Measurements from ENCODE around the gene RPS25.

Gene RPS25

DNA sequence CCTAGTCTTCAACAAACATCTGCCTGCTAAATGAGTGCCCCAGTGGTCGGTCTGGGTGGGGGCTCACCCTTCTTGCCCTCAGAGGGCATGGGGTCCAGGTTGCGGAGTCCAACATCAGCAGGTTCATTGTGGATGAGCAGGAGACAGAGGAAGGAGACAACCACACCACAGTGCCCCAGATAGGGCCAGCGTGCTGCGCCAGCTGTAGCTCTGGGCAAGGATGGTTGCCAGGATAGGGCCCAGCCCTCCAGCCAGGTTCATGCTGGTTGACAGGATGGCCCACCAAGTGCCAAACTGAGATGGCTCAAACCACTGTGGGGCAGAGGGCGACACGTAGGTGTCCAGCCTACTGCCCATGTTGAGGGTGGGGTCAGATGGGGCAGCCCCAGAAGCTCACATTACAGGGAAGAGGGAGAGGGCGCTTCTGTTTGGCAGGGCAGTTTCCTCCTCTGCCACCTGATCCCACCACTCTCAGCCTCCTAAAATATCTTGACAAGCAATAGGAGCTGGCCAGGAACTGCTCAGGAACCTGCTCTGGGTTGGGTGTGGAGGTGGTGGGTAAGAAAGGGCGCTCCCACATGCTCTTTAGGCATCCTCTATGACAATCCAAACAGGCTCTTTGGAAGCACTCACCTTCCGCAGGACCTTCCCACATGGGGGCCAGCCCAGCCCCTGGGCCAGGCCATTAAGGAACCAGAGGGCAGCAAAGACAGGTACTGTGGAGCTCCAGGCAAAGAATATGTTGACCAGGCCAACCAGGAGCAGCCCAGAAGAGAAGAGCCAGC, 9.6 kb upstream of the RPS25 start:
- TF ChIP-seq, protein P1, sequence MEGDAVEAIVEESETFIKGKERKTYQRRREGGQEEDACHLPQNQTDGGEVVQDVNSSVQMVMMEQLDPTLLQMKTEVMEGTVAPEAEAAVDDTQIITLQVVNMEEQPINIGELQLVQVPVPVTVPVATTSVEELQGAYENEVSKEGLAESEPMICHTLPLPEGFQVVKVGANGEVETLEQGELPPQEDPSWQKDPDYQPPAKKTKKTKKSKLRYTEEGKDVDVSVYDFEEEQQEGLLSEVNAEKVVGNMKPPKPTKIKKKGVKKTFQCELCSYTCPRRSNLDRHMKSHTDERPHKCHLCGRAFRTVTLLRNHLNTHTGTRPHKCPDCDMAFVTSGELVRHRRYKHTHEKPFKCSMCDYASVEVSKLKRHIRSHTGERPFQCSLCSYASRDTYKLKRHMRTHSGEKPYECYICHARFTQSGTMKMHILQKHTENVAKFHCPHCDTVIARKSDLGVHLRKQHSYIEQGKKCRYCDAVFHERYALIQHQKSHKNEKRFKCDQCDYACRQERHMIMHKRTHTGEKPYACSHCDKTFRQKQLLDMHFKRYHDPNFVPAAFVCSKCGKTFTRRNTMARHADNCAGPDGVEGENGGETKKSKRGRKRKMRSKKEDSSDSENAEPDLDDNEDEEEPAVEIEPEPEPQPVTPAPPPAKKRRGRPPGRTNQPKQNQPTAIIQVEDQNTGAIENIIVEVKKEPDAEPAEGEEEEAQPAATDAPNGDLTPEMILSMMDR (IDR thresholded peaks at IDR 0.05; ENCODE audit: insufficient read depth, low read length, missing control alignments), result no peak
- ChIA-PET CTCF (interaction anchor here (1.7 kb wide), 1 partner anchor 9 kb away, joined by 7 read pairs; the partner anchor contains the start of genes RPS25 and TRAPPC4), POLR2A (no interaction called here)
- H3K4me3 ChIP-seq (ENCODE audit: low read depth, low read length), result no peak overlapping the region
- DNase-seq (ENCODE audit: low read depth, low spot score), result no peak

- CTCF ChIA-PET, result interaction anchor here (1.7 kb wide), 1 partner anchor 8 kb away, joined by 7 read pairs; the partner anchor contains the start of genes RPS25 and TRAPPC4
- H3K4me3 ChIP-seq (ENCODE audit: low read depth, low read length), result no peak overlapping the region
- POLR2A ChIA-PET, result no interaction called here
- TF ChIP-seq, protein P1 (IDR thresholded peaks at IDR 0.05; ENCODE audit: insufficient read depth, low read length, missing control alignments), result no peak
- no peak for DNase-seq (ENCODE audit: low read depth, low spot score)
Observed at GRCh38 chr11:119026970-119027369, 8.8 kb upstream of the RPS25 start.

GRCh38 chr11:119025978-119026766, 8.0 kb upstream of the RPS25 start:
- CTCF ChIA-PET, result interaction anchor here (1.0 kb wide), 1 partner anchor 70 kb away, joined by 3 read pairs; the partner anchor contains the start of gene UPK2
- no peak for DNase-seq (ENCODE audit: low read depth, low spot score)
- POLR2A ChIA-PET, result no interaction called here
- no peak overlapping the region for H3K4me3 ChIP-seq (ENCODE audit: low read depth, low read length)
- TF ChIP-seq, protein P1 (IDR thresholded peaks at IDR 0.05; ENCODE audit: insufficient read depth, low read length, missing control alignments), result no peak

DNA sequence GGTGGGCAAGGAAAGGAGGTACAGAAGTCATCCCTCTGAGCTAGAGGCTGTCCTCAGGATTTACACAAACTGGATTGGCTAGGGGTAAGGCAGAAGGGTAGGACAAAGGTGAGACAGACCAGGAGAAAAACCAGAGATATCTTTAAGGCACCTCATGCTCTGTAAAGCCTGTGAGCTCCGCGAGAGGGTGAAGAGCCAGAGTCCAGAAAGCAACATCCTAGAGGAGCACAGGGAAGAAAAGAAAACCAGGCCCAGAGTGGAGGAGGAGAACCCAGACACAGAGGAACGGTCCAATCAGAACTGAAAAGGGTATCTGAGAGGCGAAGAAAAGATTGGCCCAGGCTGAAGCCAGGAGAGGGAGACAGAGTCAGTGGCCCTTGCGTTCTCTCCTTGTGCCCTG, 7.4 kb upstream of the RPS25 start:
- H3K4me3 ChIP-seq (ENCODE audit: low read depth, low read length), result no peak overlapping the region
- CTCF ChIA-PET, result interaction anchor here (1.0 kb wide), 1 partner anchor 69 kb away, joined by 3 read pairs; the partner anchor contains the start of gene UPK2
- DNase-seq (ENCODE audit: low read depth, low spot score), result no peak
- TF ChIP-seq, protein P1 (IDR thresholded peaks at IDR 0.05; ENCODE audit: insufficient read depth, low read length, missing control alignments), result no peak
- POLR2A ChIA-PET, result no interaction called here

DNA sequence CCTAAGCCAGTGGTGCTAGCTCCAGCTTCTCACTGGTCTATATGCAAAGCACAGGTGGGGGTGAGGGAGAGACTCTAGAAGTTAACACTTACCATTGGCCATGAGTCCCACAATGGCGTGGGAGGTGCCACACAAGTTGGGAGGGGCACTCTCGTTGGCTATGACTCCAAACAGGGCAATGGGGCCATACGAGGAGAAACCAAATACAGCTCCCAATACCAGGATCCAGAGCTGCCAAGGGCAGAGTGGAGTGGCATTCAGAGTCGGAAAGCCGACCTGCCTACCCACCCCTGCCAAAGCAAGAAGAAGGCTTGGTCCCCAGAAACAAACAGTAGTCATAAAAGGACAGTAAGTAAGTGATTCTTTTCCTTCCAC, 6.9 kb upstream of the RPS25 start:
- POLR2A ChIA-PET, result interaction anchor here (0.6 kb wide), 1 partner anchor 17 kb away, joined by 3 read pairs; no protein-coding TSS in a partner anchor
- no peak overlapping the region for H3K4me3 ChIP-seq (ENCODE audit: low read depth, low read length)
- no peak for DNase-seq (ENCODE audit: low read depth, low spot score)
- TF ChIP-seq, protein P1 (IDR thresholded peaks at IDR 0.05; ENCODE audit: insufficient read depth, low read length, missing control alignments), result no peak
- CTCF ChIA-PET, result interaction anchor here (8.5 kb wide), 1 partner anchor 6 kb away, joined by 54 read pairs; the partner anchor contains the start of gene SLC37A4

All from AG04449 (cell line).